CD4-positive, alpha-beta T cell (primary cell): ENCODE data around the gene TBATA. TPM values are rescaled to one million over a fixed set of nuclear protein-coding genes. Genes with fewer than 3 reads are reported as not detected.

Experiments used
- ATAC-seq: fragments of 200-7000 bp; cut with Tn5 transposase; one replicate; pipeline ENCODE4 v1.10.0; 2022; ENCODE audit warnings: mild to moderate bottlenecking; ENCODE audit not compliant: poor library complexity
- CTCF ChIA-PET: fragments of 350-600 bp; sonication (Branson Sonifier 250); formaldehyde crosslinking; loops from one replicate; lab custom pipeline; 2021; ENCODE audit warnings: antibody characterized with exemption, inconsistent platforms; lab: Charles Lee
- POLR2A ChIA-PET: fragments of 350-600 bp; sonication (Branson Sonifier 250); formaldehyde crosslinking; loops from one replicate; lab custom pipeline; 2021; ENCODE audit warnings: antibody characterized with exemption, inconsistent platforms; lab: Charles Lee
- DNase-seq, 14 experiments: peaks; one replicate each; pipeline ENCODE4 v3.0.0-alpha.2; 2013 to 2020; ENCODE audit warnings: mixed read lengths in 2 of 14
- H3K27ac ChIP-seq, 2 donors: one replicate each; pipeline versions ENCODE4 v1.5.1 to v1.7.0; 2013; ENCODE audit warnings: low read length in 2 of 2, low read depth in 1 of 2, mild to moderate bottlenecking in 1 of 2
- H3K27me3 ChIP-seq, 2 experiments: 1 replicate in 1 of 2; 2 replicates in 1 of 2; pipeline versions ENCODE4 v1.6.1 to v1.7.0; 2013; ENCODE audit warnings: low read length in 2 of 2, control low read depth in 1 of 2, mild to moderate bottlenecking in 1 of 2, moderate library complexity in 1 of 2; ENCODE audit not compliant: insufficient read depth in 2 of 2, control insufficient read depth in 1 of 2
- H3K36me3 ChIP-seq: one replicate; pipeline ENCODE4 v1.6.1; 2013; ENCODE audit warnings: low read length, control low read depth; ENCODE audit not compliant: insufficient read depth
- H3K4me1 ChIP-seq: one replicate; pipeline ENCODE4 v1.6.1; 2013; ENCODE audit warnings: low read length, control low read depth; ENCODE audit not compliant: insufficient read depth
- H3K4me3 ChIP-seq: one replicate; pipeline ENCODE4 v1.5.1; 2013; ENCODE audit warnings: mild to moderate bottlenecking, low read length, moderate library complexity
- H3K9me3 ChIP-seq, 2 experiments: 1 replicate in 1 of 2; 2 replicates in 1 of 2; pipeline versions ENCODE4 v1.6.1 to v1.7.0; 2013; ENCODE audit warnings: low read length in 2 of 2, mild to moderate bottlenecking in 2 of 2, control low read depth in 1 of 2, moderate library complexity in 1 of 2; ENCODE audit not compliant: control insufficient read depth in 1 of 2, insufficient read depth in 1 of 2
- H3K27ac Mint-ChIP-seq: one replicate; pipeline ENCODE4 v1.8.0; 2020; ENCODE audit warnings: mixed read lengths
- H3K27me3 Mint-ChIP-seq: one replicate; pipeline ENCODE4 v1.8.0; 2021; ENCODE audit warnings: mixed read lengths
- H3K36me3 Mint-ChIP-seq: one replicate; pipeline ENCODE4 v1.8.0; 2021; ENCODE audit warnings: low read depth, mixed read lengths
- H3K4me1 Mint-ChIP-seq: one replicate; pipeline ENCODE4 v1.8.0; 2021; ENCODE audit warnings: low read depth, mixed read lengths
- H3K4me3 Mint-ChIP-seq: one replicate; pipeline ENCODE4 v1.8.0; 2020; ENCODE audit warnings: mild to moderate bottlenecking, mixed read lengths
- H3K9me3 Mint-ChIP-seq: one replicate; pipeline ENCODE4 v1.8.0; 2020; ENCODE audit warnings: mixed read lengths
- CTCF ChIP-seq: fragments of 200-600 bp; IDR thresholded peaks from one replicate; pipeline ENCODE4 v1.8.0; 2022; ENCODE audit warnings: antibody characterized with exemption, mild to moderate bottlenecking
- intact Hi-C, 2 experiments: fragments of 100-400 bp; cut with DNase I in 1 of 2; cut with micrococcal nuclease in 1 of 2; formaldehyde crosslinking; loops; one replicate each; pipeline versions ENCODE4 v1.15.1 to v1.9.0; 2023 to 2025; cut with DNase I, micrococcal nuclease
- total RNA-seq, 174 experiments: library from RNA in 2 of 174; stranded (reverse) in 2 of 174; gene quantifications; one replicate each; pipeline ENCODE4 v1.2.3 and lab custom pipeline; 2021 to 2026

Gene TBATA
- total RNA-seq, 2 experiments from 2014 or later: not detected

- Mint-ChIP-seq H3K27ac (no peak overlapping the region), H3K4me3 (no peak overlapping the region), H3K9me3 (no peaks in the 10 kb centered on the region), H3K36me3 (no peaks in the 10 kb centered on the region), H3K27me3 (no peaks in the 10 kb centered on the region), H3K4me1 (no peaks in the 10 kb centered on the region)
- POLR2A ChIA-PET: no interaction called here
- H3K27ac ChIP-seq: no peak overlapping the region
- H3K4me1 ChIP-seq: no peaks in the 10 kb centered on the region
- no peak for ATAC-seq
- no peaks in the 10 kb centered on the region for H3K27me3 ChIP-seq
- CTCF ChIA-PET: no interaction called here
- H3K36me3 ChIP-seq: no peaks in the 10 kb centered on the region
- H3K4me3 ChIP-seq: no peak overlapping the region
- no peaks in the 10 kb centered on the region for H3K9me3 ChIP-seq
- no peak for TF ChIP-seq CTCF
- no peak for DNase-seq
- intact Hi-C loops: no loop called here
These were observed 47.9 kb downstream of the TBATA start for GRCh38 chr10:70737250-70737649.

- TF ChIP-seq CTCF: no peak
- H3K27me3 Mint-ChIP-seq: no peaks in the 10 kb centered on the region
- H3K9me3 Mint-ChIP-seq: no peaks in the 10 kb centered on the region
- no peaks in the 10 kb centered on the region for H3K4me1 Mint-ChIP-seq
- DNase-seq (no peak), ATAC-seq (no peak)
- Histone ChIP-seq H3K27me3 (no peaks in the 10 kb centered on the region), H3K4me1 (no peaks in the 10 kb centered on the region), H3K4me3 (no peak overlapping the region), H3K9me3 (no peaks in the 10 kb centered on the region), H3K36me3 (no peaks in the 10 kb centered on the region), H3K27ac (no peak overlapping the region)
- H3K27ac Mint-ChIP-seq: no peak overlapping the region
- ChIA-PET POLR2A (no interaction called here), CTCF (no interaction called here)
- intact Hi-C loops: no loop called here
- H3K4me3 Mint-ChIP-seq: no peak overlapping the region
- no peaks in the 10 kb centered on the region for H3K36me3 Mint-ChIP-seq
These were observed 48.7 kb downstream of the TBATA start for GRCh38 chr10:70736525-70736924.

- no peak for TF ChIP-seq CTCF
- Mint-ChIP-seq H3K27ac (no peak overlapping the region), H3K27me3 (no peaks in the 10 kb centered on the region), H3K4me1 (no peaks in the 10 kb centered on the region), H3K9me3 (no peaks in the 10 kb centered on the region), H3K36me3 (no peaks in the 10 kb centered on the region), H3K4me3 (no peak overlapping the region)
- H3K27ac ChIP-seq: no peak overlapping the region
- no peaks in the 10 kb centered on the region for H3K4me1 ChIP-seq
- ATAC-seq: no peak
- no peaks in the 10 kb centered on the region for H3K27me3 ChIP-seq
- POLR2A ChIA-PET: no interaction called here
- H3K4me3 ChIP-seq: no peak overlapping the region
- CTCF ChIA-PET: no interaction called here
- H3K36me3 ChIP-seq: no peaks in the 10 kb centered on the region
- DNase-seq: no peak
- intact Hi-C loops: no loop called here
- H3K9me3 ChIP-seq: no peaks in the 10 kb centered on the region
These were observed 50.0 kb downstream of the TBATA start for GRCh38 chr10:70735161-70735560.
